ENCODE results near the gene PIH1D1.

DNA sequence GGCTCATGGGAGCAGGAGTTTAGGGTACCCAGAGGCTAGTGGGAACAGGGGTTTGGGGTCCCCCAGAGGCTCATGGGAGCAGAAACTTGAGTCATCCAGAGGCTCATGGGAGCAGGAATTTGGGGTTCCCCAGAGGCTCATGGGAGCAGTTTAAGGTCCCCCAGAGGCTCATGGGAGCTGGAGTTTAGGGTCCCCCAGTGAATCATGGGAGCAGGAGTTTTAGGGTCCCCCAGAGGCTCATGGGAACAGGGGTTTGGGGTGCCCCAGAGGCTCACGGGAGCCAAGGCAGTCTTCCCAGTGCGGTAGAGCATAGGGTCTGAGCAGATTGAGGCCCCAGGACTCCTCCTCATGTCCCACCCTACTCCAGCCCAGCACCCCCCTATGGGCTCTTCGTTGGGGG lies 13.8 kb upstream of the PIH1D1 start:
- TF ChIP-seq POLR2A (IDR thresholded peaks at IDR 0.05; ENCODE audit: low read depth, low read length) (no peak), TAF1 (IDR thresholded peaks at IDR 0.05; ENCODE audit: borderline replicate concordance, low read depth, low read length) (no peak), POLR2AphosphoS5 (IDR thresholded peaks at IDR 0.05; ENCODE audit: low read depth, low read length) (no peak)
